PC-9 (cell line): Measurements from ENCODE around the gene TRABD2B. TPM values are rescaled to one million over a fixed set of nuclear protein-coding genes. Genes with fewer than 3 reads are reported as not detected.

Source experiments
- BruUV-seq: library from RNA; stranded (reverse); fragments of 400-500 nt; replicated peaks from 2 replicates; lab custom pipeline; 2021; lab: Mats Ljungman, UMichigan
- CTCF ChIA-PET: fragments of 300-600 bp; sonication (Branson Sonifier 250); formaldehyde crosslinking; loops from one replicate; lab custom pipeline; 2022; ENCODE audit warnings: antibody characterized with exemption; lab: Charles Lee
- POLR2A ChIA-PET: fragments of 300-600 bp; sonication (Branson Sonifier 250); formaldehyde crosslinking; loops from one replicate; lab custom pipeline; 2022; ENCODE audit warnings: antibody characterized with exemption; ENCODE audit not compliant: unreplicated experiment; lab: Charles Lee
- DNase-seq, 2 experiments: peaks; one replicate each; pipeline versions ENCODE4 v3.0.0 to v3.0.0-alpha.2; 2015 to 2022; ENCODE audit warnings: mixed read lengths in 1 of 2
- H2AFZ ChIP-seq: fragments of 200-600 bp; sonication (generic); 2 replicates; pipeline ENCODE4 v1.8.1; 2017; ENCODE audit warnings: antibody characterized with exemption
- H3F3A ChIP-seq: fragments of 200-600 bp; sonication (generic); 2 replicates; pipeline ENCODE4 v1.8.1; 2017; ENCODE audit warnings: antibody characterized with exemption, mild to moderate bottlenecking, low read depth; ENCODE audit not compliant: insufficient read depth
- H3K27ac ChIP-seq: fragments of 200-600 bp; sonication (generic); 2 replicates; pipeline ENCODE4 v1.6.1; 2016; ENCODE audit warnings: mixed run types
- H3K27me3 ChIP-seq: fragments of 200-600 bp; sonication (generic); 2 replicates; pipeline ENCODE4 v1.6.1; 2016; ENCODE audit warnings: low read depth, mixed run types; ENCODE audit not compliant: insufficient read depth
- H3K36me3 ChIP-seq: fragments of 200-600 bp; sonication (generic); 2 replicates; pipeline ENCODE4 v1.6.1; 2016; ENCODE audit warnings: low read depth, mixed run types
- H3K4me1 ChIP-seq: fragments of 200-600 bp; sonication (generic); replicated peaks from 2 replicates; pipeline ENCODE4 v1.6.1; 2016; ENCODE audit warnings: mixed run types; ENCODE audit not compliant: insufficient read depth
- H3K4me2 ChIP-seq: fragments of 200-600 bp; sonication (generic); 2 replicates; pipeline ENCODE4 v1.6.1; 2017; ENCODE audit warnings: mixed run types
- H3K4me3 ChIP-seq: fragments of 200-600 bp; sonication (generic); 2 replicates; pipeline ENCODE4 v1.6.1; 2016; ENCODE audit warnings: mixed run types
- H3K79me2 ChIP-seq: fragments of 200-600 bp; sonication (generic); 2 replicates; pipeline ENCODE4 v1.6.1; 2017; ENCODE audit warnings: low read depth, mixed run types
- H3K9me2 ChIP-seq: fragments of 200-600 bp; sonication (generic); 2 replicates; pipeline ENCODE4 v1.8.1; 2017; ENCODE audit warnings: mild to moderate bottlenecking; ENCODE audit not compliant: insufficient read depth
- H3K9me3 ChIP-seq: fragments of 200-600 bp; sonication (generic); 2 replicates; pipeline ENCODE4 v1.8.1; 2016; ENCODE audit warnings: low read depth; ENCODE audit not compliant: insufficient read depth
- H4K20me1 ChIP-seq: fragments of 200-600 bp; sonication (generic); 2 replicates; pipeline ENCODE4 v1.8.1; 2017; ENCODE audit not compliant: insufficient read depth
- CTCF ChIP-seq: fragments of 200-600 bp; sonication (generic); conservative IDR thresholded peaks from 2 replicates; pipeline ENCODE4 v1.6.1; 2017; ENCODE audit warnings: mixed run types, antibody characterized with exemption, mild to moderate bottlenecking, moderate library complexity
- EZH2 ChIP-seq: fragments of 200-600 bp; sonication (generic); IDR thresholded peaks from 2 replicates; pipeline ENCODE4 v1.8.0; 2017; ENCODE audit warnings: antibody characterized with exemption, low read depth
- intact Hi-C: fragments of 100-400 bp; cut with micrococcal nuclease; formaldehyde crosslinking; loops from one replicate; pipeline ENCODE4 v1.10.0; 2022; ENCODE audit not compliant: unreplicated experiment
- total RNA-seq: library from RNA; stranded (reverse); gene quantifications from 2 replicates; pipeline ENCODE4 v1.2.3, GENCODE V29; 2021

The TRABD2B gene
- total RNA-seq, 1 experiment from 2014 or later, result not detected

- Histone ChIP-seq H3K27me3 (no peaks in the 10 kb centered on the region), H3K9me3 (no peaks in the 10 kb centered on the region), H3K4me3 (no peak overlapping the region), H3K79me2 (no peaks in the 10 kb centered on the region), H3K4me1 (peaks cover 23% of the 10 kb centered on the region; the same call in 1 of the 2 replicates), H3F3A (peaks cover 6% of the 10 kb centered on the region; the same call in 1 of the 2 replicates), H3K9me2 (no peaks in the 10 kb centered on the region), H3K4me2 (no peak overlapping the region), H4K20me1 (no peaks in the 10 kb centered on the region), H3K27ac (no peak overlapping the region), H3K36me3 (no peaks in the 10 kb centered on the region), H2AFZ (no peak overlapping the region)
- TF ChIP-seq EZH2 (no peak), CTCF (no peak)
- DNase-seq, result no peak
- ChIA-PET CTCF (no interaction called here), POLR2A (no interaction called here)
- intact Hi-C loops, result no loop called here
- BruUV-seq, result no TSS peak
Measured at GRCh38 chr1:47805921-47806361, 191.2 kb downstream of the TRABD2B start.

GRCh38 chr1:47805018-47805417 lies 192.2 kb downstream of the TRABD2B start:
- no peaks in the 10 kb centered on the region for H3K27me3 ChIP-seq
- ChIA-PET CTCF (no interaction called here), POLR2A (no interaction called here)
- TF ChIP-seq EZH2, result no peak
- TF ChIP-seq CTCF, result no peak
- no peaks in the 10 kb centered on the region for H4K20me1 ChIP-seq
- peaks cover 16% of the 10 kb centered on the region; the same call in 1 of the 2 replicates for H3K4me1 ChIP-seq
- H3K79me2 ChIP-seq, result no peaks in the 10 kb centered on the region
- intact Hi-C loops, result no loop called here
- H2AFZ ChIP-seq, result no peak overlapping the region
- H3K9me3 ChIP-seq, result no peaks in the 10 kb centered on the region
- no peak overlapping the region for H3K4me3 ChIP-seq
- no TSS peak for BruUV-seq
- H3K4me2 ChIP-seq, result no peak overlapping the region
- H3K9me2 ChIP-seq, result no peaks in the 10 kb centered on the region
- no peaks in the 10 kb centered on the region for H3K36me3 ChIP-seq
- peaks cover 6% of the 10 kb centered on the region; the same call in 1 of the 2 replicates for H3F3A ChIP-seq
- no peak for DNase-seq
- no peak overlapping the region for H3K27ac ChIP-seq

DNA sequence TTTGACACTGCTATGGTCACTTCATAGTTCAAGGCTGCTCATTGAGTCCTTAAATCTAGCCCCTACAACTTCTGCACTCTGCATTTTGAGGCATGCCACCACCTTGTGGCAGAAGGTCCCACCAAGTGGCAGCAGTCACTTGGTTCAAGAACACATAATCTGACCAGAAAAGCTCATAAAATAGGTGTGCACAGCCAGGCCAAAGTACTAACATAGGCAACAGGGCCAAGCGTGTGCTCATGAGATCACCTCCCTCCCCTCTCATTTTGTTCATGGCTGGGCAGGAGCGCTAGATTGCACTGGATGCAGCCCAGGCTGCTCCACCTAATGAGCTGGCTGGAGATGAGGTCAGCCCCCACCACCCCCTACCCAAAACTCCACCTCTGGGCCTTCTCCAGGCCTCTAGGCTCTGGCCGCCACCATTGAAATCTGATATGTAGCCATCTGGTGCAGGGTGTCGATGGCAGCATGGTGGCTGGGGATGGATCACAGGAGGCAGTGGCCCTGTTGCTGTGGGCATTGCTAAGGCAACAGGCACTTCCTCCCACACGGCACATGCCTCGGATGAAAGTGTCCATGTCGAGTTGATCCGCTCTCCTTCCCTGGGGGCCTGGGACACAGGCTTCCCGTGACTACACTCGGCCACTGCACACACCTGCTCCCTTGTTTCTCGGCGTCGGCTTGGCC lies 193.2 kb downstream of the TRABD2B start:
- ChIA-PET POLR2A (no interaction called here), CTCF (no interaction called here)
- Histone ChIP-seq H2AFZ (no peak overlapping the region), H3K36me3 (no peaks in the 10 kb centered on the region), H3K9me2 (no peaks in the 10 kb centered on the region), H3K79me2 (no peaks in the 10 kb centered on the region), H4K20me1 (no peaks in the 10 kb centered on the region), H3F3A (no peaks in the 10 kb centered on the region), H3K27me3 (no peaks in the 10 kb centered on the region), H3K4me1 (peaks cover 6% of the 10 kb centered on the region; the same call in 1 of the 2 replicates), H3K27ac (no peak overlapping the region), H3K9me3 (no peaks in the 10 kb centered on the region), H3K4me3 (no peak overlapping the region), H3K4me2 (no peak overlapping the region)
- TF ChIP-seq CTCF (no peak), EZH2 (no peak)
- intact Hi-C loops, result no loop called here
- no peak for DNase-seq
- BruUV-seq, result no TSS peak
